ENCODE results near the gene HNRNPF.

GRCh38 chr10:43343126-43343525, 65.9 kb downstream of the HNRNPF start:
- TF ChIP-seq POLR2A (IDR thresholded peaks at IDR 0.05; ENCODE audit: low read length), result no peak
- no peak for TF ChIP-seq GATA1 (IDR thresholded peaks at IDR 0.05; ENCODE audit: low read depth, low read length)
